Coronary artery (tissue), 2 donors: ENCODE data around the gene BLACAT1.

Experiments
- DNase-seq: peaks from one replicate; pipeline ENCODE4 v3.0.0-alpha.2; 2017; ENCODE audit warnings: low spot score
- H3K27ac ChIP-seq, 2 donors: fragments of 200-600 bp; sonication (generic); one replicate each; pipeline ENCODE4 v1.5.1; 2016 to 2019
- H3K4me3 ChIP-seq: fragments of 200-600 bp; sonication (generic); 2 replicates; pipeline ENCODE4 v1.5.1; 2016; ENCODE audit warnings: mild to moderate bottlenecking, moderate library complexity
- TF ChIP-seq, protein P1 (sequence below): fragments of 200-600 bp; sonication (generic); IDR thresholded peaks from one replicate; pipeline ENCODE4 v1.5.1; 2019; ENCODE audit warnings: antibody characterized with exemption

BLACAT1 gene

DNA sequence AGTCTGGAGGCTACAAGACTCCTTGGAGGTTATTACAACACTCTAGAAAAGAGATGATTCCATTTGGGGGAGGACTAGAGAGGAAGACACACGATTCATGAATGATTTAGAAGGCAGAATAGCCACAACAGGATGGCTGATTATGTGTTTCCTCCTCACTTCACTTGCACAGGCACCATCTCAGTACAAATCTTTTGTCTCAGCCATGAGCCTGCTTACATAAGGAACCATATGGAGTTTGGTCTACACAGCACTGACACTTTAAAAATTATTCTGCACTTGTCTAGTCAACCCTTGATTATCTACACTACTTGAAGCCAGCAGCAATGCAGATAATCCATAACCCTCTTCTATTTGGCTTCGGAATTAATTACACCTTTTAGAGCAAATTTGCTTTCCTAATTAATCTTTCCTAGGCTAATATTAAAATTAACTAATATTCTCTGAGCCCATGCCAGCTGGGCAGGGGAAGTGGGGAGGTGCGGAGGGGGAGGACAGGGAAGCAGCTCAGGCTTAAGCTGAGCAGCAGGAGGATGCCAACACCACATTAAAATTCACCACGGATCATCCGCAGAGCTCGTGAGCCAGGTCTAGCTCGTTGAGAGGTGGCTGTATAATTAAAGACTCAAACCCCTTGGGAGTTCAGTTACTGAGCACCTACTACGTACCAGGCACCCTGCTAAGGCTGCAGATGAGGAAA is 30.8 kb downstream of the BLACAT1 start:
- H3K27ac ChIP-seq = no peak overlapping the region
- DNase-seq = no peak
- TF ChIP-seq, protein P1, sequence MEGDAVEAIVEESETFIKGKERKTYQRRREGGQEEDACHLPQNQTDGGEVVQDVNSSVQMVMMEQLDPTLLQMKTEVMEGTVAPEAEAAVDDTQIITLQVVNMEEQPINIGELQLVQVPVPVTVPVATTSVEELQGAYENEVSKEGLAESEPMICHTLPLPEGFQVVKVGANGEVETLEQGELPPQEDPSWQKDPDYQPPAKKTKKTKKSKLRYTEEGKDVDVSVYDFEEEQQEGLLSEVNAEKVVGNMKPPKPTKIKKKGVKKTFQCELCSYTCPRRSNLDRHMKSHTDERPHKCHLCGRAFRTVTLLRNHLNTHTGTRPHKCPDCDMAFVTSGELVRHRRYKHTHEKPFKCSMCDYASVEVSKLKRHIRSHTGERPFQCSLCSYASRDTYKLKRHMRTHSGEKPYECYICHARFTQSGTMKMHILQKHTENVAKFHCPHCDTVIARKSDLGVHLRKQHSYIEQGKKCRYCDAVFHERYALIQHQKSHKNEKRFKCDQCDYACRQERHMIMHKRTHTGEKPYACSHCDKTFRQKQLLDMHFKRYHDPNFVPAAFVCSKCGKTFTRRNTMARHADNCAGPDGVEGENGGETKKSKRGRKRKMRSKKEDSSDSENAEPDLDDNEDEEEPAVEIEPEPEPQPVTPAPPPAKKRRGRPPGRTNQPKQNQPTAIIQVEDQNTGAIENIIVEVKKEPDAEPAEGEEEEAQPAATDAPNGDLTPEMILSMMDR = no peak
- no peak overlapping the region for H3K4me3 ChIP-seq

DNA sequence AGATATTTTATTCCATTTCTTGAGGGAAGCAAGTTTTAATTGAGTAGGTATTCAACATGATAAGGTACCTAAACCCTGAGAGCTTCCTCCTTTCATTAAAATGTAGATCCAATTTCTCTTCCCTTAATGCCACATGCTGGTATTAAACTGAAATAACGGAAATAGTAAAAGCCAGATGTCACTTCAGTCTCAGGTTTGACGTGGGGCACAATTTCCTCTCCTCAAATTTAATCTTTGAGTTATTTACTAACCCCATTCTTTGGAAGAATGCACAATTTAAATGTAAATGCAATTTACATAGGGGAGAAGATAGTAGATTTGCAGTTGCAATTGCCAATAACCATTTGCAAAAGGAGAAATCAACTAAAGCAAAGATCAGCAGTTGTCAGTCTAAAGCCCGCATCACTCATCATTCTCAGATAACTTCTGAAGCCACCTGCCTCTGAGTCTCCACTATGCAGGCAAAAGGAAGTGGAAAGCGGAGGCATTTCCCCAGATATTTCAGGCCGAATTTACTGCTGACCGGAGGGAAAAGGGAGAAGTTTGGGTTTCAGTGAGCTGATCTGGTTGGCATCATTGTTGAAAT is 31.9 kb downstream of the BLACAT1 start:
- H3K27ac ChIP-seq = no peak overlapping the region
- H3K4me3 ChIP-seq = no peak overlapping the region
- TF ChIP-seq, protein P1 = no peak
- no peak for DNase-seq

DNA sequence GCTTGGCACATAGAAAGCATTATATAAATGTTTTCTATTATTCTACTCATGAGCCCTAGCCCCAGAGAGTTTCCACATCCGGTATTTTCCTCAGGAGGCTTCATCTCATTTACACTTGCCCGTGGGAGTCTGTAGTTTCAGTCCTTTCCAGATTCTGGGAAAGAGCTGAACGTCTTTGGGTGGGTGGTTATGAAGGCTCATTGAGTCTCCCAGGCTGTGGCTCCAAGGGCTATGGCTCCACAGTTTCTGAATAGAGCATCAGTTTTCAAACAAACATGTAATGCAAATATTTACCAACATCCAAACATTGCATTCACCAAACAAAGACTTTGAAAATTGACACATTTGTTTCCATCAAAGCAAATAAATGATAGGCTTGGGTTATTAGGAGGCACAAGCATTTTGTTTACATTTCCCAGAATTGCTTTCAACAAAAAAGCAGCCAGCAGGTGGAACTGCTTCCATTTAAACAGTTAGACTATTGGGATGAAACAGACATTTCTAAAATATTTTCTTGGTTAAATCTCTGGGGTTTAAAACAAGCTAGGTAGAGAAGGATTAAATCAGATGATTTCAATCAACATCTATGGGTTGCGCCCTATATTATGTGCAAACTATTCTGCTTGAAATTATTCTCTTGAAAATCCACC is 32.7 kb downstream of the BLACAT1 start:
- Histone ChIP-seq H3K27ac (no peak overlapping the region), H3K4me3 (no peak overlapping the region)
- no peak for DNase-seq
- TF ChIP-seq, protein P1 = no peak

DNA sequence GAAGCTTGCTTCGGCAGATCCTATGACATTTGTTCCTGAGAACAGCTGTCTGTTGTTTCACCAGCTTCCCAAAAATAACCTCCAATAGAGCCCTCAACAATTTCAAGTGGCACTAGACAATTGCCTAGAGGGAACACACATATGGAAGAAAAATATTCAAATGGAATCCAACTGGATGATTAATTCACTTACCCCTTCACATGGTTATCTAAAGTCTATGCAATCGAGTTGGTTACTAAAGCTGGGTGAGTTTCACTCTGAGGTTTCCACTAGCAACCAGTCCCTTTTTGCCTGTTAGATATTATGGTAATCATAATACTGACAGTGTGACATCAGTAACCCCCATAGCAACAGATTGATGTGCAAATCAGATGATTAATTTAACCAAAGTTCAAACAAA is 34.0 kb downstream of the BLACAT1 start, which contains the start of gene LEMD1:
TSS of gene LEMD1 (minus strand) at position 259 of the 400 bp plus-strand sequence. CDS start 1,520 bp downstream, outside the sequence.
- no peak within 1 kb of the TSS for H3K27ac ChIP-seq
- H3K4me3 ChIP-seq = no peak within 1 kb of the TSS
- TF ChIP-seq, protein P1 = no peak
- DNase-seq = no peak

DNA sequence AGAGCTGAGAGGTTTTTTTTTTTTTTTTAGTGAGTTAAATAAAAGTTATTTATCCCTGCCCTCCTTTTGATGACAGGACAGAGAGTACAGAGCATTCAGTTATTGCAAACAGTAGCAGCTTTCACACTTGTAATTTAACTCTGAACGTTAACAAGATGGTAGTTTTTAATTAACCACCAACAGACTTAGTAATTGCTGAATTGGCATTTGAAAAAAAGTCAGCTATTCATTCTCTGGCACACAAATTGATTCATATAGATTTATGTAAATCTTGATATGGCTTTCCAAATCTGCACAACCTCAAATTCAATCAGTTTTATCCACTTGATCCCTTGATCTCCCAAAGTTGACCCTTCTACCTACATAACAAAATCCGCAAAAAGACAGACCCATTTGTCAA is 34.9 kb downstream of the BLACAT1 start:
- H3K4me3 ChIP-seq = no peak overlapping the region
- H3K27ac ChIP-seq = no peak overlapping the region
- TF ChIP-seq, protein P1 = no peak
- DNase-seq = no peak

DNA sequence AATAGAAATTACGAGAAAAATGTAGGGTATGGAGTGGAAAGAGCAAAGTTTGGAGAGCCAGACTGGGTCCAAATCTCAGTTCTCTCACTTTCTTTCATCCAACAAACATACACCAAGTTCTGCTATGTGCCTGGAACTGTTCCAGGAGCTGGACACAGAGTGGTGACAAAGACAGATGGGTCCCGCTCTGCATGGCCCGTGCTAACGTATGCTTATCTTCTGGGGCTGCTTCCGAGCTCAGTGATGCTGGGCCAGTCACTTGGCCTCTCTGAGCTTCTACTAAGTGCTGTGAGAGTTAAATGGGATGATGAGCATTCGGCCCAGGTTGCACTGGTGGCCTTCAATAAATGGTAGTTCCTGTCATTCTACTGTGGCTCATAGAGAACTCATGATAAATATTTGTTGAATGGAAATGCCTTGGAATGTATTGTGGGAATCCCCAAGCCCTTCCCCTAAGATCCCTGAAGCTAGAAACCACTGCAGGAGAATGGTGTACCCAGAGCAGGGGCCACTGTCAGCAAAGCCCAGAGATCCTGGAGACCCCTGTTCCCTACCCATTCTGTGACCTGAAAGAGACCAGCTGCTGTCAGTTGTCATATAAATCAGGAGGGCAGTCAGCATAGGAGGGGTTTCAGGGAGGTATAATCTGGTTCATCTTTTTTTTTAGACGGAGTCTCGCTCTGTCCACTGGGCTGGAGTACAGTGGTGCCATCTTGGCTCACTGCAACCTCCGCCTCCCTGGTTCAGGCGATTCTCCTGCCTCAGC is 37.8 kb downstream of the BLACAT1 start:
- H3K27ac ChIP-seq = no peak overlapping the region
- H3K4me3 ChIP-seq = no peak overlapping the region
- DNase-seq = no peak
- TF ChIP-seq, protein P1 = no peak
